ENCODE measurements around the gene FLRT2.

Gene FLRT2

GRCh38 chr14:85529803-85530574, at the start of gene FLRT2:
Gene FLRT2, plus strand, starts transcription at chr14:85530144. Its CDS starts 91,371 bp downstream, at chr14:85621515.
- DNase-seq: no peak

- no peak for DNase-seq
Observed at GRCh38 chr14:85481471-85481870, 48.5 kb upstream of the FLRT2 start.

GRCh38 chr14:85482552-85482951, 47.4 kb upstream of the FLRT2 start:
- no peak for DNase-seq

- no peak for DNase-seq
Observed at GRCh38 chr14:85483037-85483436, 46.9 kb upstream of the FLRT2 start.

GRCh38 chr14:85483652-85484051, 46.3 kb upstream of the FLRT2 start:
- no peak for DNase-seq

- no peak for DNase-seq
Observed at GRCh38 chr14:85487215-85487614, 42.7 kb upstream of the FLRT2 start.

- DNase-seq: no peak
Observed at GRCh38 chr14:85501751-85502150, 28.2 kb upstream of the FLRT2 start.

GRCh38 chr14:85508863-85509262, 21.1 kb upstream of the FLRT2 start:
- no peak for DNase-seq

- no peak for DNase-seq
Observed at GRCh38 chr14:85512451-85512850, 17.5 kb upstream of the FLRT2 start.

GRCh38 chr14:85514487-85514886, 15.5 kb upstream of the FLRT2 start:
- DNase-seq: no peak

- DNase-seq: no peak
Observed at GRCh38 chr14:85516239-85517113, 13.5 kb upstream of the FLRT2 start.

GRCh38 chr14:85517114-85517688, 12.7 kb upstream of the FLRT2 start:
- DNase-seq: no peak

GRCh38 chr14:85519661-85520305, 10.2 kb upstream of the FLRT2 start:
- no peak for DNase-seq

- DNase-seq: no peak
Observed at GRCh38 chr14:85520581-85520980, 9.4 kb upstream of the FLRT2 start.

- no peak for DNase-seq
Observed at GRCh38 chr14:85523624-85524023, 6.3 kb upstream of the FLRT2 start.

GRCh38 chr14:85527006-85527405, 2.9 kb upstream of the FLRT2 start:
- DNase-seq: no peak

- DNase-seq: no peak
Observed at GRCh38 chr14:85527445-85528035, 2.4 kb upstream of the FLRT2 start.

- no peak for DNase-seq
Observed at GRCh38 chr14:85528080-85528896, 1.7 kb upstream of the FLRT2 start.

GRCh38 chr14:85528897-85529631, 880 bp upstream of the FLRT2 start:
- DNase-seq: no peak

- DNase-seq: no peak
Observed at GRCh38 chr14:85530626-85531025, 682 bp downstream of the FLRT2 start.

- peak; percentile 43 for DNase-seq
Observed at GRCh38 chr14:85531141-85531586, 1.2 kb downstream of the FLRT2 start.
